ENCODE measurements around the gene NCOA3. TPM values are rescaled to one million over a fixed set of nuclear protein-coding genes. Genes with fewer than 3 reads are reported as not detected.

Gene NCOA3
- total RNA-seq, 1 experiment from 2014 or later = 96.7 TPM

- no peaks in the 10 kb centered on the region for H3K36me3 ChIP-seq (ENCODE audit: control insufficient read depth, insufficient read depth, low read length)
- no peak overlapping the region for H3K27ac Mint-ChIP-seq (ENCODE audit: unreplicated experiment)
- BruUV-seq (replicated peaks) = no TSS peak
- peaks cover 4% of the 10 kb centered on the region for H3K4me1 ChIP-seq
- H3K4me3 ChIP-seq (ENCODE audit: low read depth, low read length) = no peak overlapping the region
- ChIA-PET CTCF (interaction anchor here (0.6 kb wide), 1 partner anchor 123 kb away, joined by 6 read pairs; the partner anchor contains the start of gene ZMYND8), POLR2A (interaction anchor here (0.7 to 0.8 kb wide), 2 partner anchors 22 to 96 kb away, joined by 3 to 5 read pairs; partner anchors contain the start of gene NCOA3)
- H3K4me3 Mint-ChIP-seq (ENCODE audit: unreplicated experiment) = no peak overlapping the region
- H3K9me3 Mint-ChIP-seq (ENCODE audit: unreplicated experiment) = no peaks in the 10 kb centered on the region
- H3K27me3 ChIP-seq (replicated peaks; ENCODE audit: control insufficient read depth, insufficient read depth, low read length) = no peaks in the 10 kb centered on the region
- no peaks in the 10 kb centered on the region for H3K9me3 ChIP-seq
- no peak for TF ChIP-seq CTCF (IDR thresholded peaks at IDR 0.05; ENCODE audit: insufficient read depth in 1 of 2, low read depth in 1 of 2, low read length in 1 of 2, severe bottlenecking in 1 of 2, unreplicated experiment in 1 of 2)
- peaks cover 14% of the 10 kb centered on the region for H3K4me1 Mint-ChIP-seq (ENCODE audit: low read depth, unreplicated experiment)
- DNase-seq = no peak
- no peaks in the 10 kb centered on the region for H3K36me3 Mint-ChIP-seq (ENCODE audit: insufficient read depth, unreplicated experiment)
- intact Hi-C loops (cut with micrococcal nuclease; ENCODE audit: unreplicated experiment) = no loop called here
- no peaks in the 10 kb centered on the region for H3K27me3 Mint-ChIP-seq (ENCODE audit: insufficient read depth, unreplicated experiment)
Observed at GRCh38 chr20:47480239-47480638, 21.4 kb upstream of the NCOA3 start.

- no peak overlapping the region for H3K4me3 Mint-ChIP-seq (ENCODE audit: unreplicated experiment)
- H3K27me3 ChIP-seq (replicated peaks; ENCODE audit: control insufficient read depth, insufficient read depth, low read length) = no peaks in the 10 kb centered on the region
- H3K27me3 Mint-ChIP-seq (ENCODE audit: insufficient read depth, unreplicated experiment) = no peaks in the 10 kb centered on the region
- intact Hi-C loops (cut with micrococcal nuclease; ENCODE audit: unreplicated experiment) = no loop called here
- no peaks in the 10 kb centered on the region for H3K36me3 ChIP-seq (ENCODE audit: control insufficient read depth, insufficient read depth, low read length)
- DNase-seq = no peak
- CTCF ChIA-PET = no interaction called here
- H3K4me3 ChIP-seq (ENCODE audit: low read depth, low read length) = no peak overlapping the region
- no peaks in the 10 kb centered on the region for H3K9me3 ChIP-seq
- H3K4me1 Mint-ChIP-seq (ENCODE audit: low read depth, unreplicated experiment) = peaks cover 14% of the 10 kb centered on the region
- no peak overlapping the region for H3K27ac Mint-ChIP-seq (ENCODE audit: unreplicated experiment)
- H3K9me3 Mint-ChIP-seq (ENCODE audit: unreplicated experiment) = no peaks in the 10 kb centered on the region
- POLR2A ChIA-PET = interaction anchor here (0.8 kb wide), 1 partner anchor 21 kb away, joined by 3 read pairs; the partner anchor contains the start of gene NCOA3
- peaks cover 4% of the 10 kb centered on the region for H3K4me1 ChIP-seq
- TF ChIP-seq CTCF (IDR thresholded peaks at IDR 0.05; ENCODE audit: insufficient read depth in 1 of 2, low read depth in 1 of 2, low read length in 1 of 2, severe bottlenecking in 1 of 2, unreplicated experiment in 1 of 2) = no peak
- no peaks in the 10 kb centered on the region for H3K36me3 Mint-ChIP-seq (ENCODE audit: insufficient read depth, unreplicated experiment)
- no TSS peak for BruUV-seq (replicated peaks)
Observed at GRCh38 chr20:47480705-47481104, 21.0 kb upstream of the NCOA3 start.

- intact Hi-C loops (cut with micrococcal nuclease; ENCODE audit: unreplicated experiment) = no loop called here
- H3K36me3 Mint-ChIP-seq (ENCODE audit: insufficient read depth, unreplicated experiment) = no peaks in the 10 kb centered on the region
- Histone ChIP-seq H3K4me3 (ENCODE audit: low read depth, low read length) (no peak overlapping the region), H3K36me3 (ENCODE audit: control insufficient read depth, insufficient read depth, low read length) (no peaks in the 10 kb centered on the region), H3K9me3 (no peaks in the 10 kb centered on the region), H3K4me1 (peaks cover 4% of the 10 kb centered on the region), H3K27me3 (replicated peaks; ENCODE audit: control insufficient read depth, insufficient read depth, low read length) (no peaks in the 10 kb centered on the region)
- peaks cover 14% of the 10 kb centered on the region for H3K4me1 Mint-ChIP-seq (ENCODE audit: low read depth, unreplicated experiment)
- H3K9me3 Mint-ChIP-seq (ENCODE audit: unreplicated experiment) = no peaks in the 10 kb centered on the region
- CTCF ChIA-PET = no interaction called here
- BruUV-seq (replicated peaks) = no TSS peak
- no peak for DNase-seq
- no peaks in the 10 kb centered on the region for H3K27me3 Mint-ChIP-seq (ENCODE audit: insufficient read depth, unreplicated experiment)
- POLR2A ChIA-PET = no interaction called here
- no peak overlapping the region for H3K4me3 Mint-ChIP-seq (ENCODE audit: unreplicated experiment)
- no peak for TF ChIP-seq CTCF (IDR thresholded peaks at IDR 0.05; ENCODE audit: insufficient read depth in 1 of 2, low read depth in 1 of 2, low read length in 1 of 2, severe bottlenecking in 1 of 2, unreplicated experiment in 1 of 2)
- no peak overlapping the region for H3K27ac Mint-ChIP-seq (ENCODE audit: unreplicated experiment)
Observed at GRCh38 chr20:47481330-47482216, 20.1 kb upstream of the NCOA3 start.
